HG03196 (cell line): ENCODE measurements around the gene GRM7.

Experiments
- ATAC-seq: cut with Tn5 transposase; IDR thresholded peaks from one replicate; pipeline ENCODE4 v1.9.1; 2021; ENCODE audit not compliant: unreplicated experiment

Gene GRM7

DNA sequence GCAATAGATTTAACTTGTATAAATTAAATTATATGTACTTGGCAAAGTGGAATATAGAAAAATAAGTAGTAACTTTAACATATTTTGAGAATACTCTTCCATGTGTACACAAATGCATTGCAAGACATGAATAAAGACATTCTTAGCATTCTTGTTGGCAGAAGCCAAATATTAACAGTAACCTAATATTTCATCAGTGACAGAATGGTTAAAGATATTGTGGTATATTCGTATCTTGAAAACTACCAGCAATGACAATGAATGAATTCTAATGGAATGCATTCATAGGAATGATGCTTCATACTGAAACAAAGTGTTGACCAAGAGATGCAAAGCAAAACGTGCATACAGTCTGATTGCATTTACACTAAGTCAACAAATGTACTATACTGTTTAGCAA lies 524.7 kb downstream of the GRM7 start:
- no peak for ATAC-seq

DNA sequence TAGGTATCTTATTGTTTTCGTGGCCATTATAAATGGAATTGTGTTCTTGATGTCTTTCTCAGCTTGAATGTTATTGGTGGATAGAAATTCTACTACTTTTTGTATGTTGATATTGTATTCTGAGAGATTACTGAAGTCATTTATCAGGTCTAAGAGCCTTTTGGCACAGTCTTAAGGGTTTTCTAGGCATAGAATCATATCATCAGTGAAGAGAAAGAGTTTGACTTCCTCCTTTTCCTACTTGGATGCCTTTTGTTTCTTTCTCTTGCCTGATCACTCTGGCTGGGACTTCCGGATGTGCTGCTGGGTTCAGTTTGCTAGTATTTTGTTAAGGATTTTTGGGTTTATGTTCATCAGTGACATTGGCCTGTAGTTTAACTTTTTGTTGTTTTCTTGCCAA lies 527.1 kb downstream of the GRM7 start:
- ATAC-seq = no peak

DNA sequence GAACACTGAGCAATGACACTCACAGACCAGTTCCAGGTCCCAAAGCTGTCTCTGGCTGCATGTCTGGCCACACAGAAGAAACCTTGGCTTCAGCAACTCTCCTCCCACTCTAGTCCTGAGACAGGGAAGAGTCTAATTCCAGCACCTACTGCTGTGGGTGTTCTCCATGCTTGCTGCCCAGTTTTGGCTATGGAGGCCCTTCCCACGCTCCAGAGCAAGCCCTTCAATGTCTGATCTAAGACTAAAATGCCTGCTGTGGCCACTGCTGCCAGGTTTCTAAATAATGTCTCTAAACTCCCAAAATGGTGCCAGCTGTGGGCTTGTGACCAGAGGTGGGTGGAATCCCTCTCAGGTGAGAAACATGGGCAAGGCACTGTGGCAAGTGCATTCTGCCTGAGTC lies 531.3 kb downstream of the GRM7 start:
- no peak for ATAC-seq

DNA sequence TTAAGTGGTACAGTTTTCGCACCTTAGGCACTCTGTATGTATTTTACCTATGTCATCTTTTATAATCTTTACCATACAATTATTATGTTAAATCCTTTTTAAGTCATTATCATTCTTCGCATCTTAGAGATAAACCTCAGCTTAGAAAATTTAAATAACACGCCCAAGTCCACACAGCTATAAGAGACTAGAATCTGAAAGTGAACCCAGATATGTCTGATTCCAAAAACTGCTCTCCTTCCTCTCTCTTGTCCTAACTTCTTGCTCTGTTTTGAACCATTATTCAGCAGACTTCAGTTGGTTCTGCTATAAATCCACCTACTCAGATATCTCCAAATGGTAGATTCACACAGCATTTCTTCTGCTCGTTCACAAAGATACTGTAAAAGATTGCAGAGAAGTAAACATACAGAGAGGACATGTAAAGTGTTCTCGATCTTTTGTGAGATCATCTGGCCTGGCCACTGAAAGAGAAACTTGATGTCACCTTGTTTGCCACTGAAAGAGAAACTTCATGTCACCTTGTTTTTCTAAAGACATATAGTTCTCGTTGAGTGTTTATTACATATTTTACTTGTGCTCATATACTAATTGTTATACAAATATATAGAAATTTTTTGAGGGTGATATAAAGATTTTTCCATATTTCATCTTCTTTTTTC lies 533.2 kb downstream of the GRM7 start:
- ATAC-seq = no peak

DNA sequence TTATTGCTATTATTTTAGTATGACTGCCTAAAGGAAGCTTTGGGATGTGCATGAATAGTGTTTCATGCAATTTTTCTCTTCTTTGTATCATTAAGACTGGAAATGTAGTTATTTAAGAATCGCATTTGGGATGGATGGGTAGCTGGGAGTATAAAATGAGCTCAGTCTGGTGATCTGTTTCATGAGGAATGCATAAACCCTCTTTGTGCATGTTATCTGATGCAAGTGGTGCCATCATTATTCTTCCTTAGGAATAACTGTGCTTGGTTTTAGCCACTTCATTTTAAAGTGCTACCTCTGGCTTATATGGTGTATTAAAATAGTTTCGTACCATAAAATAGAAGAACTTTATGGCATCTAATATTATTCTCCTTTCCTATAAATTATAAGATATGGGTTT lies 535.6 kb downstream of the GRM7 start:
- ATAC-seq = no peak

DNA sequence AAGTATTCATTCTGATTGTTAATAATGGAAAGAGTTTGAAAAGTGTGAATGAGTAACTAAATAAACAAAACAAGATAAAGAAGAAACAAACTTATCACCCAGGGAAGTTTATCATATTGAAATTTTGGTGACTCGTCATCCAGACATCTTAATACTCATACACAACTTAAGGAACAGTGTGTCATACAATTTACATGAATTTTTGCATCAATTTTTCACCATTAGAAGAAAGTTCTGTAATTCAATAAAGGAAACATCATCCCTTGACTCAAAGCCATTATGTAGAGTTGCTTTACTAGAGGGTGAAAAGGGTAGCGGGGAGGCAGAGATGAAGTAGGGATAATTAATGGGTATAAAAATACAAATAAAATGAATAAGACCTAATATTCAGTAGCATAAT lies 536.2 kb downstream of the GRM7 start:
- no peak for ATAC-seq

DNA sequence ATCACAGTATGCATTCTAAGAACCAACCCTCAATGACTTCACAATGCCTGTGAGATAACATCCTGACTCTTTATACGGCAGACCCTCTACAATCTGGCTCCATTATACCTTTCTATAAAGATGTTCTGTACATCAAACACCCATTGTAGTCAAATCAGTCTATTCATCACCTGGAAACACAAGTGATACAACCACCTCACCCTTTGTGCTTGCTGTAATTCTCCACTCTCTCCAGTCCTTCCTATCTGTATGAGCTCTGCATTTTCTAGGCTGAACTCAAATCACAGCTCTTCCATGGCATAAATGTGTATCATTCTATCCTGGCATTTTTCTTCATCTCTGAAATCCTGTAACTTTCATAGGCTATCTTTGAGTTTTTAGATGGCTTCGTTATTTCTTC lies 539.4 kb downstream of the GRM7 start:
- no peak for ATAC-seq

DNA sequence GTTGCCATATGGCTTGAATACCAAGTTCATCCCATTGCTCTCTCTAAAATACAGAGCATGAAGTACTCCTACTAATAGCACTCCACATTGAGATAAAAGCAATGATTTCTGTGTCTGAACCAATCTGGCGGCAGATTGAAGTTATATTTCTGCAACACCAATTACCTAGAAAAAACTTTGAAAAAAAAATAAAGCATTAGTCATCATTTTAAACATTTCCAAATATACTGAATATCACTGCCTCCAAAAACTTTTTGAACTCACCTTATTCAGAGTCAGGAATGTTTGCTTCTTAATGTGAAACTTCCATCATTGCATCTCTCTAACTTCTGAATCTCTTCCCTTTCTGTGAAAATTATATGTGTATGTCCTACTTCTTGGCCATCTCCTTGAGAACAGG lies 540.5 kb downstream of the GRM7 start:
- ATAC-seq = no peak

DNA sequence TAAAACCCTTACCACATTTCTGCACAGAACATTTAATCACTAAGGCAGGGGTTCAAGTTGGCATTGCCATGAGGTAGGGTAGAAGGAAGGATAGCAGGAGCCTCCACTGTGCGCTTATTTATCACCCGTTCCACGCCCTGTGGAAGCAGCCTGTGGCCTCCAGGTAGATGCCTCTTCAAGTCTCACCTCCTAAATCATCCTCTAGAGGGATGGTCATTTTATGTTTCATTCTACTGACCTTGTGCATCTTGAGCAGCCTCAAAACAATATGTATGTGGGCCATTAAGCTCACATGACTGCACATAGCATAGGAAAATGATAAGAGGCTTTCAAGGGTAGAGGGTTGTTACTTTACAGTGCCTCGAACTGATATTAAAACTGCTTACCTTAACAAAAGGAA lies 546.2 kb downstream of the GRM7 start:
- ATAC-seq = no peak

DNA sequence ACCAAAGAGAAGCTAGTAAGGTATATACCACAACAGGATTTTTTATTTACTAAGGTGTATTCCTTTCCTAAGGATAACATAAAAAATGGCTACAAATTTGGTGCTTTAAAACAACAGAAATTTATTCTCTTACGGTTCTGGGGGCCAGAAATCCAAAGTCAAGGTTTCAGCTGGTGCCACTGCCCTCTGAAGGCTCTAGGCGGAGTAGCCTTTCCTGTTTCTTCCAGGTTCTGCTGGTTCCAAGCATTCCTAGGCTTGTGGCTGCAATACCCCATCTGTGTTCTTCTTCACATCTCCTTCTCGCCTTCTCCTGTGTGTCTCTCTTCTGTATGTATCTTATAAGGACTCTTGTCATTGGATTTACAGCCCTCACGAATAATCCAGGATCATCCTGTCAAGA lies 549.9 kb downstream of the GRM7 start:
- ATAC-seq = no peak

DNA sequence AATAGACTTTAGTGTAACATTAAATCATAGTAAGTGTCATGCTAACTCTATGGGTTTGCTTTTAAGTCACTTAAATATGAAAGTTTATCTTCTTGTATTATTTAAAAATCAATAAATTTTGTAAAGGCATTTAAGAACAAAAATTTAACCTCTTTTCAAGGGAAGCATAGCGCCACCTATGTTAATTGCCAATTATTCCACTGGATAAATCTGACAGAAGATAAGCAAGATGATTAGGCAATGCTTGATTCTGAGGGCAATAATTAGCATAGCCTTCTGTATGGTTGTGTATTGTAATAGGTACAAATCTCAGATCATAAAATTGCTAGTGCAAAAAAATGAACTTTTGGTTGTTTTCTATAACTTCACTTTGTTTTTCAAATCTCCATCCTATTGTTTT lies 560.1 kb downstream of the GRM7 start:
- ATAC-seq = no peak

DNA sequence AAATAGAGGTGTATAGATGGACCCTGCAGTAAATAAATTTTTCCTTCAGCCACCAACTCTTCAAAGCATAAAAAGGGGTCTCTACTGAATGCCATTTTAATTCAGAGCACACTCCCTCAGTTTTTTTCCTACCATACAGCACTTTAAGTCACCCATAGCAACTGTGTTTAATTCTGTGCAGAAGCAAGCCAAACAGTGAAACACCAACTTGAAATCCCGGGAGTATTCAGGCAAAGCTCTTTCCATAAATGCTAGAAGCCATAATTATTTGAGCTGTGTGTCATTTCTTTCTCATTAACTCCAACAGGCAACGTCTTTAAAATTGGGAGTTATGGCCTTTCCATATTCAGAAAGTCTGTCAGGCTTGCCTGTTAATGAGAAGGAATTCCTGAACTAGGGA lies 562.1 kb downstream of the GRM7 start:
- no peak for ATAC-seq

DNA sequence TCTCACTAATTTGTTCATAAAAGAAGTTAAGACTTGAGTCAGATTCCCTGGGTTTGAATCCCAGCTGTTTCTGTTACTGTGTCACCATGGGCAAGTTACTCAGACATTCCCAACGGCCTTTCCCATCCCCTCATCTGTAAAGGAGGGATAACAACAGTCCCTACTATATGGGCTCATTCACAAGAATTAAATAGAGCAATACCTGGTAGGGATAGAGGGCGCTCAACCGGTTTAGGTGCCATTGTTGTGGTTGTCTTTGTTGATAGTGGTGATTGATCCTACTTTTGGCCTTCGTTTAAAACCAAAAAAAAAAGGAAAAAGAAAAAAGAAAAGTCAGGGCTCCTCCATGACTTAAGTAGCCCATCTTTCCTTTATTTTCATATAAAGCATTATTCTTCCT lies 563.1 kb downstream of the GRM7 start:
- ATAC-seq = no peak

DNA sequence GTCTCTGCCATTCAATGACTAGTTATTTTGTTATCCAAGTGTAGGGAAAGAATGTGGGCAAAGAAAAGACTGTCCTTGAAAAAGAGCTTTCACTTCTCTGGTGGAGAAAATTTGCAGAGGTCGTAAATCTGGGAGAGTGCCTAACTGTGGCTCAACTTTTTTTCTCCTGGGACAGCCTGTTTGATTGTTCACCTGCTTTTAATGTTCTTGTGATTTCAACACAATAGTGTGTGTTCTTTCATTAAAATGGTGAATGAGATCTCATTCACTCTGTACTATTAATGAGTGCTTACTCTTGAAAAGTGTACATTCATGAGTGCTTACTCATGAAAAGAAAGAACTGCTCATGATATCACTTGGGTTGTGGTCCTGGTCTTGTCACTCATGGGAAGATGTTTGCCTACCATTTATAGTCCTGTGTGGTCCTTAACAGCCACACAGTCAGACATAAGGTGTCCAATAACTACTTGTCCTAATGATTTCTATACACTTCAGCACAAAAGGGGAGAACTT lies 567.3 kb downstream of the GRM7 start:
- ATAC-seq = no peak

DNA sequence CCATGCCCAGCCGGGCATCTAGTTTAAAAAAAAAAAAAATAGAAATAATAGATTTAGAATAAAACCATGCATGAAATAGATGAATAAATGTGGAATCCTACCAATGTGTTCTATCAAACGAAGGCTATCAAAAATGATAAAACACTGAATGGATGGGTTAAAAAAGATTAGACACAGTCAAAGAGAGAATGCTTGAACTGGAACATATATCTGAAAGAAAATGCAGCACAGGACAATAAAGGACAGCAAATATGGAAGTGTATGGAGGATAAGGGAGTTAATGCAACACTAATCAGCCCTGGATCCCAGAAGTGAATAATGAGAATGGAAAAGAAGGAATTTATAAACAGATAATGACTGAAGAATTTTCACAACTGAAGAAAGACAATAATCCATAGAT lies 571.7 kb downstream of the GRM7 start:
- ATAC-seq = no peak

DNA sequence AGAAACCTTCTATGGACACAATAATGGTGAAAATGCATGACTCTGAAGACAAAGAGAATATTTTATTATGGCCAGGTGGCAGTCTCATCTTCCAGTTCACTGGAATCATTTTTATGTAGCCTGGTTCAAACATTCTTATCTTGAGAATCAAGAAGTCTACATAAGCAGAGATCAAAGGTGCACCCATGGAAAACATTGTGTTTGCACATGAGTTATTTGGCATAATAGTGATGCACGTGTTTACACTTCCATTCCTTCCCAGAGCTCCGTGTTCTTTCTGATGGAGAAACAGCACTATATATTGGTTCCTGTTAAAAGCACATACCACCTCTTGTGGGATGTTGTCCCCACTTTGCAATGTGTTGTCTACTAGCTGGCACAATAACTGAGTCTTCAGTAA lies 572.2 kb downstream of the GRM7 start:
- ATAC-seq = no peak

DNA sequence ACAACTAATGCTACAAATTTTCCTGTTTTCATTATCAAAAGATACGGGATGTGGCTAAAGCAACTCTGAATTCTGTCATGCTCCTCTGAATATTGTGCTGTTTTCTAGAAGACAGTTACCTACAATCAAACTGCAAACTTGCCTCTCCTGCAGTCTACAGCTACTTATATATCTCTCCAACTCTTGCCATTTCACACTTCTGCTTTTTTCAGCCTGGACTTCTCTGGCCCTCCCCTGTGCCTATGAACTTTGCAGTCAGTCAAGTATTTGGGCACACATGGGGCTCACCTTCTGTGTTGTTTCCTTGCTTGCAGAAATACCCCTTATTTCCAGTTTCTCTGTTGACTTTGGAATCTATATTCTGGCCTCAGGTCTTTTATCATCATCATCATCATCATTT lies 575.6 kb downstream of the GRM7 start:
- ATAC-seq = no peak

DNA sequence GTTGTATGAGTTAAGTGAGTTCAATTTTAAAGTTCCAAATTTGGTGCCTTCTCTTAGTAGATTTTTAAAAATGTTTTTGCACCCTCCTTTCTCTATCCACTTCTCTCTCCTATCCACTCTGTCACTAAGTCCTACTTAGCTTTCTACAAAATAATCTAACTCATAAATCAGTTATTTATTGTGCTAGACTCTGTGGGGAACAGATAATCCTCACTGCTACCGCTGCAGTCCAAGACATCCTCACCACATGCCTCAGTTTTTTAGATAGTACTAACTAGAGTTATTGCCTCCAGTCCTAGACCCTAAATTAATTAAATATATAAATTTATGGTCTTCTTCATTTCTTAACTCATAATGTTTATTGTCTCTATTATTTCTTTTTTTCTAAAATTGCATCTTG lies 576.3 kb downstream of the GRM7 start:
- ATAC-seq = no peak

DNA sequence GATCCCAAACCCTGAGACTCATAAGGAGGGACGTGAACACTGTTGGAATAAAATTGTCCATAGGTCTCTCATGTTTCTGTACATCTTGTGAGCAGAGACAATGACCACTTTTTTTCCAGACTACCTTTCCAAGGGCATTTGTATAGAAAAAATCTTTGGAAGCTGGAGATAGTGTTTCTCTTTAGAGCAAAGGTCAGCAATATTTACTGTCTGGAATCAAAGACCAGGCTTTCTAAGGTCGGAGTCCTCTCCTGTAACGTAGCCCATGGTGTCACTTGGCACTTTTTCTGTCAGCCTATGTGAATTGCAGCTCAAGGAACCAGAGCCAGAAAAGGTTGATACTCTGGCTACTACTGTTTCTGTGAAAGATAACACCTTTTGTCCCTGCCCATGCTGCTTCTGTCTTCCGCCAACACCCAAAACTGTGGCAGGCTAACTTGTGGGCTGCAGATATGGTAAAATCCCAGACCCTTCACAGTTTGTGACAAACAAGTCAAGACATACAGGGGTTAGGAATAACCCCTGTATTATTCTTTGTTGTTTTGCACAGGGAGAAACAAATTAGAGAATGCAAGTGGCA lies 578.3 kb downstream of the GRM7 start:
- no peak for ATAC-seq

DNA sequence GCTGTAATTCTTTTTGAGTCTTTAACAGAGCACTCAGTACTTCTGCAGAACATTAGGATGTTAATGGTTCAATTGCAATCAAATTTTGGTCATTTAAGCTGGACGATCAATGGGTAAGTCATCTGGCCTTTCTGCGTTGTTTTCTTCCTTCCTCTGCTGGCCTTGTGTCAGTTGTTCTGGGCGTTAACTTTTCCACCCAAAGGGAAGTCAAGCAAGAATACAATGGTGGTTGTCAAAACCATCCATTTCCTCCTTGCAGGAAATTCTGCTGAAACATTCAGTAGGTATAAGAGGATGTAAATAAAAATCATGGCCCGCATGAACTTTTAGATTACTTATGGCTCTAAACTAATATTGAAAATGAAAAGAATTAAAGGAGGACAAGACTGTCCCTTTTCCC lies 584.0 kb downstream of the GRM7 start:
- ATAC-seq = no peak

DNA sequence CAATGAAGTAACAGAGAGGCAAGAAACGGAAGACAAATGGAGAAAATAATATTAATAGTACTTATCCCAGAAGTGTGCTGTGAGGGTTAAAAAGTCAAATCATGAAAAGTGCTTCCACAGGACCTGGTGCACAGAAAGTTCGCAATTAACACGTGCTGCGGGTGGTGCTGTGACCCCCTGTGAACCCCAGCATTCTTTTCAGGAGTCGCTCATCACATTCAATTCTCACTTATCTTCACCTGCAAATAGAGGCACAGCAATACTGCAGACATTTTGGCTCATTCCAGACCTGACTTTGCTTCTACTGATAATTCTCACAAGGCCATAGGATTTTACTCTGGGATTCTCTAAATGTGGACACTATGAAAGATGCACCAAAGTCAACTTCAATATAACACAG lies 584.4 kb downstream of the GRM7 start:
- no peak for ATAC-seq

DNA sequence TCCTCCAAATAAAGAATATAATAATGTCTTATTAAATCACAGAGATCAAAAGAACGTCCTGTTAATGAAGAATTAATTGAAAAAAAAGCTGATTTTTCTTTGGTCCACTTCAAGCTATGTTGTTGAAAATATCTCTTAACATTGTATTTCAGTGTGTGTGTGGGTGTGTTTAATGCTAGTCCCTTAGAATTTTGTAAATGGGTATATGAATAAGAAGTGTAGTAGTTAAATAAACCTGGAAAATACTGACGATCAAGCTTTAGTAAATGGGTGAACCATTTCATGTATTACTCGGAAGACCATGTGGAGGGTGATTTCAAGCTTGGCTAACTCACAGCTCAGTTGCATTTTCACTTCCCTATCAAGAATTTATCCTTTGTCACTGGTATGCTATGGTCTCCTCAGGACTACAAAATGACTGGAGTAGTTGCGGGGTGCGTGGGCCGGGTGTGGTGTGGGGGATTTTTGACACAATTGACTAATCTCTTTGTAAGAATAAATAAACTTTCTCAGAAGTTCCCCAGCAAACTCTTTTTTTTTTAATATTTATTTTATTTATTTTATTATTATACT lies 586.4 kb downstream of the GRM7 start:
- ATAC-seq = peak; percentile 95

DNA sequence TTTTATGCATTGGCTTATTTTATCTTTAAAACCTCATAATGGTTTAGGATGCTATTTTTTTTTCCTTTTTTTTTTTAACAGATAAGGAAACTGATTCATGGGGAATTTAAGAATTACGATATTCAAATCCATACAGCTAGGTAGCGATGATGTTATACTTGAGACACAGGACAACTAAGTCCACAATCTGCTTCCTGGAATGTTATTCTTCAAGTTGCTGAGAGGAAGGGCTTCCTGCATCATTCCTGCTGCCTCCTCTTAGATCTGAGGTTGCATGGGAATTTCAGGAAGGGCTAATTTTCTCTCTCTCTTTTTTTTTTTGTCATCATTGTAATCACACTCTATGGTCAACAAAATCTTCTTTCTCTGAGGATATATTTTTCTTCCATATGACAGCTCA lies 595.5 kb downstream of the GRM7 start:
- no peak for ATAC-seq
